Measurements from ENCODE around the gene ARPC5L. TPM values are rescaled to one million over a fixed set of nuclear protein-coding genes. Genes with fewer than 3 reads are reported as not detected.

Gene ARPC5L
- total RNA-seq, 4 donors from 2014 or later: 19.8 to 29.6 (median 20.4) TPM

- WGBS, 2 donors: 75 to 80% methylated on average over 9 of the region's 9 CpGs
- H3K4me3 ChIP-seq (replicated peaks in 1 of 3): no peak overlapping the region
- no peaks in the 10 kb centered on the region for H3K27me3 ChIP-seq
- intact Hi-C loops (cut with DNase I): no loop called here
- H3K27ac ChIP-seq: no peak overlapping the region
- no peaks in the 10 kb centered on the region for H3K9me3 ChIP-seq
- no peak for DNase-seq
- H3K36me3 ChIP-seq: peaks cover 48 to 55% of the 10 kb centered on the region in 2 donors
- no peaks in the 10 kb centered on the region for H3K4me1 ChIP-seq
- no peak for TF ChIP-seq CTCF (IDR thresholded peaks at IDR 0.05)
- TF ChIP-seq POLR2A (IDR thresholded peaks at IDR 0.05): no peak
These were observed 18.6 kb downstream of the ARPC5L start for GRCh38 chr9:124880501-124880900.

- H3K27me3 ChIP-seq: no peaks in the 10 kb centered on the region
- H3K4me1 ChIP-seq: no peaks in the 10 kb centered on the region
- no peak for TF ChIP-seq POLR2A (IDR thresholded peaks at IDR 0.05)
- no peak for TF ChIP-seq CTCF (IDR thresholded peaks at IDR 0.05)
- H3K9me3 ChIP-seq: no peaks in the 10 kb centered on the region
- intact Hi-C loops (cut with DNase I): no loop called here
- no peak overlapping the region for H3K27ac ChIP-seq
- H3K36me3 ChIP-seq: peaks cover 41 to 52% of the 10 kb centered on the region in 2 donors
- DNase-seq: no peak
- WGBS, 2 donors: 94 to 95% methylated on average over 15 of the region's 16 CpGs
- H3K4me3 ChIP-seq (replicated peaks in 1 of 3): no peak overlapping the region
These were observed 19.3 kb downstream of the ARPC5L start for GRCh38 chr9:124881138-124881743.

- DNase-seq: no peak
- Histone ChIP-seq H3K36me3 (peaks cover 35 to 44% of the 10 kb centered on the region in 2 donors), H3K4me1 (no peaks in the 10 kb centered on the region), H3K4me3 (replicated peaks in 1 of 3) (no peak overlapping the region), H3K27me3 (no peaks in the 10 kb centered on the region), H3K9me3 (no peaks in the 10 kb centered on the region), H3K27ac (no peak overlapping the region)
- TF ChIP-seq CTCF (IDR thresholded peaks at IDR 0.05) (no peak), POLR2A (IDR thresholded peaks at IDR 0.05) (no peak)
- WGBS, 2 donors: 76 to 87% methylated on average over 3 to 11 of the region's 13 CpGs
- intact Hi-C loops (cut with DNase I): no loop called here
These were observed 20.3 kb downstream of the ARPC5L start for GRCh38 chr9:124882231-124882630.

GRCh38 chr9:124884376-124884775, 22.4 kb downstream of the ARPC5L start:
- intact Hi-C loops (cut with DNase I): no loop called here
- DNase-seq: no peak
- no peak overlapping the region for H3K4me3 ChIP-seq (replicated peaks in 1 of 3)
- WGBS, 2 donors: 64 to 83% methylated on average over 4 of the region's 4 CpGs
- no peak overlapping the region for H3K27ac ChIP-seq
- H3K36me3 ChIP-seq: peaks cover 32 to 49% of the 10 kb centered on the region in 2 donors
- H3K9me3 ChIP-seq: no peaks in the 10 kb centered on the region
- TF ChIP-seq POLR2A (IDR thresholded peaks at IDR 0.05) (no peak), CTCF (IDR thresholded peaks at IDR 0.05) (no peak)
- H3K27me3 ChIP-seq: no peaks in the 10 kb centered on the region
- H3K4me1 ChIP-seq: no peaks in the 10 kb centered on the region

GRCh38 chr9:124885551-124885950, 23.6 kb downstream of the ARPC5L start:
- no peak overlapping the region for H3K4me3 ChIP-seq (replicated peaks in 1 of 3)
- no peak for TF ChIP-seq CTCF (IDR thresholded peaks at IDR 0.05)
- no peak for TF ChIP-seq POLR2A (IDR thresholded peaks at IDR 0.05)
- no peak overlapping the region for H3K27ac ChIP-seq
- H3K4me1 ChIP-seq: no peaks in the 10 kb centered on the region
- WGBS, 2 donors: 95 to 98% methylated on average over 4 of the region's 4 CpGs
- intact Hi-C loops (cut with DNase I): no loop called here
- no peaks in the 10 kb centered on the region for H3K9me3 ChIP-seq
- no peaks in the 10 kb centered on the region for H3K27me3 ChIP-seq
- no peak for DNase-seq
- peaks cover 25 to 53% of the 10 kb centered on the region in 2 donors for H3K36me3 ChIP-seq

All from thyroid gland (tissue), 4 donors.